ENCODE measurements around the gene MORC3.
"Not testable (repeated sequence)": the region's sequence is repeated elsewhere in the genome, so short reads cannot be mapped to it uniquely, and the experiment has no call there.

Gene MORC3

DNA sequence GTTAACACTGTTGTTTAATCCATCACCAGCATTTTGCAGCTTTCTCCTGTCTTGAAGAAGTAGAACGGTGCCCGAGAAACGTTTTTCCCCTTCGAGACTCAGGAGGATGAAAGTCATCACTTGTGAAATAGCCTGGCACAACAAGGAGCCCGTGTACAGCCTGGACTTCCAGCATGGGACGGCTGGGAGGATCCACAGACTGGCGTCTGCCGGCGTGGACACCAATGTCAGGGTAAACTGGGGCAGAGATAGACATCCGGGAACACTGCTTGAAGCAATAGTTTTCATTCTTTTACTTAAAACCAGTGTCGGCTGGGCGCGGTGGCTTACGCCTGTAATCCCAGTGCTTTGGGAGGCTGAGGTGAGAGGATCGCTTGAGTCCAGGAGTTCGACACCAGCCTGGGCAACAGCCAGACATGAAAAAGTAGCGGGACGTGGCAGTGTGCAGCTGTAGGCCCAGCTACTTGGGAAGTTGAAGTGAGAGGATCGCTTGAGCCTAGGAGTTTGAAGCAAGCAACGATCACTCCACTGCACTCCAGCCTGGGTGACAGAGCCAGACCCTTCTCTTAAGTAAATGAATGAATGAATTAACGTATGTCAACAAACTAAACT, 66.1 kb downstream of the MORC3 start:
- DNase-seq: no peak

DNA sequence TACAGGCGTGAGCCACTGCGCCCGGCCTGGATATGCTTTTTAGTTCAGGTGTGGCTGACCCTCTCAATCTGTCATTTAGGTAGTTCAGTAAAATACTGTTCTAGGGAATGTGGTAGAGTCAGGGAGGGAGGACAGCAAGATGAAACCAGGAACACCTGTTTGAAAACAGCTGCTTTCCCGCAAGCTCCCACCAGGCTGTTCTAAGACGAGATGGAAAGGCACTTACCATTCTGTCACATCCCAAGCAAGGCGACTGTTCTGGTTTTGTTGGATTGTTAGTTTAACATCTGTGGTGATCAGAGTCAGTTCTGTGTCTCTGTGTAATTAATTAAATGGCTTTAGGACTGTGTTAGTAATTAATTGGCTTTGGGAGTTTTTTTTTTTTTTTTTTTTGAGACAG, 68.1 kb downstream of the MORC3 start:
- no peak for DNase-seq

DNA sequence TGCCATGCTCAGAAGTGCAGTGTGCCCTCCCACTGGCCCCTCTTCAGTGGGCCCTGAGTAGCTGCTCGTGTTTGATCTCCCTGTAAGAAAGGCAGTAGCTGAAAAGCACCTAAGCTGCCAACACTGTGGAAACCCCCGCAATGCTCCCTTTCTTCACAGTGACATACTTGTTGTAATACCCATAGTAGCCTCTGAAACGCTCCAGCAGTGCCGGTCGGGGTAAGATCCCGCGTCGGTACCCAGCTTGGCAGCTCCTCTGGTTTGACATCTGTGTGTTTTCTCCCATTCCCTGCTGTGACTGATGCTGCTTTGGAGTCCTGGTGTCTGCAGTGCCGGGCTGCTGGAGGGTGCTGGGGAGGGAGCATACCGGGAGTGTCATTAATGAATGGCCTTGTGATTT, 68.8 kb downstream of the MORC3 start:
- DNase-seq: no peak

DNA sequence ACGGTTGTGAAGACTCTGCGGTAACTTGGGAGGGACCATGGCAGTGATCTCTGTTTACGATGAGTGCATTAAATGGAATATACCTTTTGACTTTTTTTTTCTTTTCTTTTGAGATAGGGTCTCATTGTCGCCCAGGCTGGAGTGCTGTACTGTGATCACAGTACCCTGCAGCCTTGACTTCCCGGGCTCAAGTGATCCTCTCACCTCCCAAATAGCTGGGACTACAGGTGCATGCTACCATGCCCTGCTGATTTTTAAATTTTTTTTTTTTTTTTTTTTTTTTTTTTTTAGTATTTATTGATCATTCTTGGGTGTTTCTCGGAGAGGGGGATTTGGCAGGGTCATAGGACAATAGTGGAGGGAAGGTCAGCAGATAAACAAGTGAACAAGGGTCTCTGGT, 71.7 kb downstream of the MORC3 start:
- DNase-seq: not testable (repeated sequence)

DNA sequence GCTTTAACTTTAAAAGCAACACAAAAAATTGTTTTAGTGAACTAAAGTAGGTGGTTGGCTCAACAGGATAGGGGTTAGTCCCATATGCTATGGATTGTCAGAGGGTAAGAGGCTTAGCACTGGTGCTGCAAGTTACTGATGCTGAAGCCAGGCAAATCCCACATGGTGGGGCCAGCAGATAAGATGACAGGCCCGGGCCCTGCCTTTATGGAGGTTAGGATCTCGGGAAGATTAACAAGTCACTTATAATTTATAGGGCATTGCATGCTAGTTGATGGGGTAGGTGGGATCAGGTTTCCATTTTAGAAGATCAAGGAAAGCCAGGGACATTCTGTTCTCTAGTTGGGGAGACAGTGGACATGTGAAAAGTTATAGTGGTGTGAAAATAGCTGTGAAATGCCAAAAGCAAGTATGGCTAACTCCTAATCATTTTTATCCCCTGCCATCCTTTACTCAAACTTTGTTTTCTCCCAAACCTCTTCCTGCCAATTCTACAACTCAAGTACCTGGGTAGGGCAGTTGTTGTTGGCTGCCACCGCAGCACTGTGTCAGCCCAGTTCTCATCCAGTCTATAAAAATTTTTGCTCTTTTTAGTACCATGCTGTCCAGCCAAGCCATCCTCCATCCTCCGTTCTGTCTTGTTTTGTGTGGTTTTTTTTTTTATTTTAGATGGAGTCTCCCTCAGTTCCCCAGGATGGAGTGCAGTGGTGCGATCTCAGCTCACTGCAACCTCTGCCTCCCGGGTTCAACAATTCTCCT, 75.5 kb downstream of the MORC3 start:
- DNase-seq: no peak

DNA sequence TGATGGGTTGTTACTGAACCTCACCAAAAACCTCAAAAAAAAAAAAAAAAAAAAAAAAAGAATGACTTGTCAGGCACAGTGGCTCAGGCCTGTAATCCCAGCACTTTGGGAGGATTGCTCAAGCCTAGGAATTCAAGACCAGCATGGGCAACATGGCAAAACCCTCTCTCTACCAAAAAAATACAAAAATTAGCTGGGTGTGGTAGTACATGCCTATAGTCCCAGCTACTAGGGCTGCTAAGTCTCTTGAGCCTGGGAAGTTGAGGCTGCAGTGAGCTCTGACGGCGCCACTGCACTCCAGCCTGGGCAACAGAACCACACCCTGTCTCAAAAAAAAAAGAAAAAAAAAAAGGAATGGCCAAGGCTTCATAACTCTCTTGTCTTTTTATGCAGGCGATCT, 76.3 kb downstream of the MORC3 start:
- no peak for DNase-seq

DNA sequence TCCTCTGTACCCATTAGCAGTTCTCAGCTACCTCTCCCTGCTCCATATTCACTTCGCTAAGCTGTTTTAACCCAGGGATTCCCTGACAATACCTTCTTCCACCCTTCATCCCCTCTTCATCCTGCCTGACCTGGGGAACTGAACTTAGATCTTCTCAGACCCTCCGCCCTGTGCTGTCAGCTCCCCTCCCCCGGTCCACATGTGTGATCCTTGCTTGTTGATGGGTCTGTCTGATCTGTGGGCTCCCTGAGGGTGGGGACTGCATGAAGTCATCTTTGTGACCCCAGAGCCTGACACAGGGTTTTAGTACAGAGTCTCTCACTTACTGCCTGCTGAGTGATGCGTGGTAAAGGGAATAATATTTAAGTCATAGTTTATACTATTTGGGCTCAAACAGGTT, 77.0 kb downstream of the MORC3 start:
- no peak for DNase-seq

DNA sequence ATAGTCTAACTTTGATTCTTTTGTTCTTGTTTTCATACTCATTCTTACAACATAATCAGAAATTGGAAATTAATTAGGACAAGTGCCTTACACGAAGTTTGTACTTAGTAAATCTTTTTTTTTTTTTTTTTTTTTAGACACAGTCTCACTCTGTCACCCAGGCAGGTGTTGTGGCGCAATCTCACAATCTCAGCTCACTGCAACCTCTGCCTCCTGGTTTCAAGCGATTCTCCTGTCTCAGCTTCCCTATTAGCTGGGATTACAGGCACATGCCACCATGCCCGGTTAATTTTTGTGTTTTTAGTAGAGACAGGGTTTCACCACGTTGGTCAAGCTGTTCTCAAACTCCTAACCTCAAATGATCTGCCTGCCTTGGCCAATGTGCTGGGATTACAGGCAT, 77.6 kb downstream of the MORC3 start:
- no peak for DNase-seq

DNA sequence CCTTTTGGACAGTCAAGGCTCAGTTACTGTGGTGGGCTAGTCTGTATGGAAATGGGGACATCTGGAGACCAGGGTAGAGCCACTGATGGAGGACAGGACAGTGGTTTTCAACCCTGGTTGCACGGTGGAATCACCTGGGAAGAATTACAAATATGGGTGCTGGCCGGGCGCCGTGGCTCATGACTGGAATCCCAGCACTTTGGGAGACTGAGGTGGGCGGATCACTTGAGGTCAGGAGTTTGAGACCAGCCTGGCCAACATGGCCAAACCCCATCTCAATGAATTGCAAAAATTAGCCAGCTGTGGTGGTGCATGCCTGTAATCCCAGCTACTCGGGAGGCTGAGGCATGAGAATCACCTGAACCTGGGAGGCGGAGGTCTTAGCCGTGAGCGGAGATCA, 79.7 kb downstream of the MORC3 start:
- not testable (repeated sequence) for DNase-seq

DNA sequence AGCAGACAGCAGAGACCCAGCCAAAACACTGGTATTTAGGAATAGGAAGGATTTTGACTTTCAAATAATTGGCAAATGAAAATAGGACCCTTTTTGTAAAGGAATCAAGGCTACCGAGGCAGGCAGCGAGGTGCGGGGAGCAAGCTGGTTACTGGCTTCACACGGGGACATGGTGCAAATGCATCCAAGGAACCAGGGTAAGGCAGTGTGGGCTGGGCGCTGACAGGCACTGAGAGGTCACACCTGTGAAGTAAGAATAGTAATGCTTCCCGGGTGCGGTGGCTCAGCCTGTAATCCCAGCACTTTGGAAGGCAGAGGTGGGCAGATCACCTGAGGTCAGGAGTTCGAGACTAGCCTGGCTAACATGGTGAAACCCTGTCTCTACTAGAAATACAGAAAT, 80.7 kb downstream of the MORC3 start:
- DNase-seq: no peak

DNA sequence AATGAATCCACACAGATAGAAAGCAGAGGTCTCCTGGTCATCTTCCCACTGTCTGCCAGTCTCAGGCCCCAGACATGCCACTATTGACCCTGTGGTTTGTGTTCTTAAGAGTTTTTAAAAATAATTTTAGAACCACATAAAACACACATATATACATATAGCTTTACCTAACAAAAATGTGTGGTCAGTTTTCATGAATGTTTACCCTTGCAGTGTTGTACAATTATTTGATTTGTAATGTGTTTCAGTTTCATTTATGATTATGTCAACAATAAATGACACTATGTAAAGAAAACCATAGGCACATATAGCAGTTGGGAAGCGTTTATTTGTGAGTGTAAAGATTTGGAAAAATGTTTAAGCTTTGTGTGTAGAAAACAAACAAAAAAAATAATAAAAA, 82.3 kb downstream of the MORC3 start:
- no peak for DNase-seq

DNA sequence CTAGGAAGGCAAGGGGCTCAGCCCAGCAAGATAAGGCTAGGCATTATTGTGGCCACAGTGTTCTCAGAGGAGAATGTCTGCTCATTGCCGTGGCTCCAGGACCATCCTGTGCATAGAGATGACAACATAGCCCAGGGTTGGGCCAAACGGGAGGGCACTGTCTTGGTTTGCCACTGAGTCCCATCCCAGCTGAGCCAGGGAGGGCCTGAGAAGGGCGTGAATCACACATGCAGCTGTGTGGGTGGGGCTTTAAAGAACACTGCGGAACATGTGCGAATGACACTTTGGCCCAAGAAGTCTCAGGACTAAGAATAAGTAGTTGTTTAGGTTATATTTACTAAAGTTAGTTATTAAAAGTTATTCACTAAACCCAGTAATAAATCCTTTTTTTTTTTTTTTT, 83.7 kb downstream of the MORC3 start:
- DNase-seq: no peak

DNA sequence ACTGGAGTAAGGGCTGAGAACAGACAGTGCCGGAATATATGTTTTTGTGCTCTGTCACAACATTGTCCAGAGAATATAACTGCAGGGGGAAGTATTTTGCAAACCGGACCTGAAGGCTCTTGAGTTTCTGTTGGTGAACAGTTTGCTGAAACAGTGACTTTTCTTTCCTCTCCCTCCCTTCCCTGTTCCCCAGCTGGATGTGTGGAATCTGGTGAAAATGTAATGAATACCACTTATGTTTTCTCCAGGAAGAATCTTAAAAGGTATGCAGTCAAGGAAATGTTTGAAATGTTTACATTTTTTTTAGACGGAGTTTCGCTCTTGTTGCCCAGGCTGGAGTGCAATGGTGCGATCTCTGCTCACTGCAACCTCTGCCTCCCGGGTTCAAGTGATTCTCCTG, 88.6 kb downstream of the MORC3 start:
- DNase-seq: no peak

DNA sequence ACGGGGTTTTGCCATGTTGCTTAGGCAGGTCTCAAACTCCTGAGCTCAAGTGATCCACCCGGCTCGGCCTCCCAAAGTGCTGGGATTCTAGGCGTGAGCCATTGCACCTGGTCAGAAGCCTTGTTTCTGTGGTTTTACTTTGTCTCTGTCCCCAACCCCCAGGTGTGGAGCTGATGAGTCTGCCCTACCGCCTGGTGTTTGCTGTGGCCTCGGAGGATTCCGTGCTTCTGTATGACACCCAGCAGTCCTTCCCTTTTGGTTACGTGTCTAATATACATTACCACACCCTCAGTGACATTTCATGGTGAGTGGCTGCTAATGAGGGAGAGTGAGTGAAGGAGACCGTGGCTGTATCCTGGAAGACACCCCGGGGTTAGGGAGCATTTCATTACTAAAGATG, 91.3 kb downstream of the MORC3 start:
- DNase-seq: no peak

DNA sequence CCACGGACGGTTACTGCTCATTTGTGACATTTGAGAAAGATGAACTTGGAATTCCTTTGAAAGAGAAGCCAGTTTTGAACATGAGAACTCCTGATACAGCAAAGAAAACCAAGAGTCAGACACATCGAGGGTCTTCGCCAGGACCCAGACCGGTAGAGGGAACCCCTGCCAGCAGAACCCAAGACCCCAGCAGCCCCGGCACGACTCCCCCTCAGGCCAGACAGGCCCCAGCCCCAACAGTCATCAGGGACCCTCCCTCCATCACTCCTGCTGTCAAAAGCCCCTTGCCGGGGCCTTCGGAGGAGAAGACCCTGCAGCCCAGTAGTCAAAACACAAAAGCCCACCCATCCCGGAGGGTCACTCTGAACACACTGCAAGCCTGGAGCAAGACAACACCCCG, 92.9 kb downstream of the MORC3 start:
- DNase-seq: no peak

DNA sequence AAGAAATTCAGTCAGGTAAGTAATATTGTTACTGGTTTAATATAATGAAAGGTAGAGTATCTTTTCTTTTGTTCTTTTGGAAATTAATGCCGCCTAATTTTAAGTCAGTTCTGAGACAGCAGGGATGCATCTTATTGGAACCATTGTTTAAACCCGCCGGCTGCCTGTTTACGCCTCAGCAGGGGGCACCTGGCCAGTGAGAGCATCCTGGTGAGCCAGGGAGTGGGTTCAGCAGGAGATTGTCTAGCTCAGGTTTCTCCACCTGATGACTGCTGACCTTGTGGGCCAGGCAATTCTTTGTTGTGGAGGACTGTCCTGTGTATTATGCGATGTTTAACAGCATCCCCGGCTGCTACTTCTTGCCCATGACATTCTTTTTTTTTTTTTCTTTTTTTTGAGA, 95.4 kb downstream of the MORC3 start:
- DNase-seq: no peak

DNA sequence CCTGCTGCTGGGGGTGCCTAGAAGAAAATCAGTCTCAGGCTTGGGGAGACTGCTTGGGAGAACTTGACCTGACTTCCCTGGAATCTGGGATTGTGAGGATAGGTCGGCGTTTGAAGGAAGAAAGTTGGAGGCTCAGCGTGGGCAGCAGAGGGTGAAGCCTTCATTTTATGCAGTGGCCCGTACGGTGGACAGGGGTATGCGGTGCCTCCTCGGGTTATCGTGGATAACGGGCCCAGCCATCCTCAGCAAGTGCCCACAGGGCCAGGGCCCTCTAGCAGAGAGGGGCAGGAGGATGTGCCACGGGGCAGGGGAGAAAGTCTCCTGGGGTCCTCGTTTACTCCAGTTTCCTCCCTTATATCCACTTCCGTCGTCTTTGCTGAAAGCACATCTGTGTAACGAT, 99.2 kb downstream of the MORC3 start:
- no peak for DNase-seq

DNA sequence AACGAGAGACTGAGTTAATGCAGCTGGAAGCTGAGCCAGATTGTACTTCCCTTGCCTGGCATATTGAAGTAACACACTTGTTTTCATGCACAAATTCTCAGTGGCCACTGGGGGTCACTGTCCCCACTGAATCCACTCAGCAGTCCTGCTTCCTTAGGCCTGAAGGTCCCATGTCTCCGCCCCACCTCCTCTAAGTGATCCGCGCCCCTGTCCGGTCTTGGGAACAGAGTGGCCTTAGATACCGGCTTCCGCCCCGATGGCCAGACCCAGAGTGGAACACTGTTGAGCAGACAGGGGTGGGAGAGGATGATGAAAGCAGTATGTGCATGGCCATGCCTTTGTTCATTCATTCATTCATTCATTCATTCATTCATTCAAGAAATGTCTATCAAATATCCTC, 100.0 kb downstream of the MORC3 start:
- peak; percentile 87 for DNase-seq

DNA sequence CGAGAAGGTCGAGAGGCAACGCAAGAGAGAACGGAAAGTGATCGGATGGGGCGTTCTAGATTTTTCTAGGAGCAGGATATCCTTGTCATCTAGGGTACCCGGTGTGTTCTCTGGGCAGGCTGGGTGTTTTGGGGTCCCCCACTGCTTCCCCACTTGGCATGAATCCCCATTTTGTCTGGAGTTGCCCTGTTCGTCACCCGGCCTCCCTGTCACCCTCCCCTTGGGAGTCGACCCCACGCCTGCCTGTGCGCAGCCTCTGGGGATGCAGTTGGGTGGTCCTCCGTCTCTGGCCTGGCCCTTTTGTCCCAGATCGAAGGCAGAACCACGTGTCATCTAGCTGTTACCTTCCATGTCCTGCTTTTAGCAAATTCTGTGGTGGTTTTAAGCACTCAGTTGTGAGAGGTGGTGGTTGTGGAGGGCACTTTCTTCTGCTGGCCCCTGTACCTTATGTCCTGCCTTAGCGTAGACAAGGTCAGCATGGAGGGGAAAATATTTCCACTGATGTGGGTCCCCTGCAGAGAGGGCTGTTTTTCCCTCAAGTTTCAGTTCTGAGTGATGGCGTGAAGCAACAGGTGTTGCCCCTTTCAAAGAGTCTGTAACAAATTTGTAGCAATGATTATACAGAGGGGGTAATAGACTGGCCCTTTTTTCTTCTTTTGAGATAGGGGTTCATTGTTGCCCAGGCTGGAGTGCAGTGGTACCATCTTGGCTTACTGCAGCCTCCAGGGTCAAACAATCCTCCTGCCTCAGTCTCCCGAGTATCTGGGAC, 100.8 kb downstream of the MORC3 start:
- no peak for DNase-seq

DNA sequence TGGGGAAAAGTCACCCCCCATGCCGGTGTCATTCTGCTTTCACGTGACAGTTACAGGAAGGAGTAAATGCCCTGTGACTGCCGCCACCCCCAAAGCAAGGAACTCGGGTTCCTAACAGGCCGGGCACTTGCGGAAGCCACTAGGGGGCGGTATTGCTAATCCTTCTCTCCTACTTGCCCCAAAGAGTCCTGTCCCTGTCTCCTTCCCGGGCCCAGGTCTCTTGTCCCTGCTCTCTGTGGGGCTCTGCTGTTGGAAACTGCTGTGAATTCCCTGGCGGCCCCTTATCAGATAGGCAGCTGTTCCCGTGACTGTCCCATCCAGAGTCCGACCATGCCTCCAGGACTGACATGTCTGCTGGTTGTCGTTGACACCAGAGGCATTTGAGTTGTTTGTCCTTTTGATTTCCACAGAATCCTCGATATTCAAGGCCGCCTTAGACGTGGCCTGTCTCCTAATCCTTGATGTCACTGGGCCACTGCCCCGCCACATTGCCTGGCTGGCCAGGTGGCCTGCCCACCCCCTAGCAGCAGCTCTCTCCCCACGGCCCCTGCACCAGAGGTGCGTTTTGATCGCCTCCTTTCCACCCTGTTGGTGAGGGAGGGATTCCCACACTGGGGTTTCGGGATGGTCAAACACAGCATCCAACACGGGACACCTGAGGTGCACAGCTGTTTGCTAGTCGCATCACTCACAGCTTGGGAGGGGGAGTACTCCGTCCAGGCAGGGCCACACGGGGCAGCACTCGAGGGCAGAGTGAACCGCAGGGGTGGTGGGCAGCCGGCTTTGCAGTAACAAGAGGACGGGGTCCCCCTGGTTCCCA, 102.5 kb downstream of the MORC3 start:
- DNase-seq: peak; percentile 74

DNA sequence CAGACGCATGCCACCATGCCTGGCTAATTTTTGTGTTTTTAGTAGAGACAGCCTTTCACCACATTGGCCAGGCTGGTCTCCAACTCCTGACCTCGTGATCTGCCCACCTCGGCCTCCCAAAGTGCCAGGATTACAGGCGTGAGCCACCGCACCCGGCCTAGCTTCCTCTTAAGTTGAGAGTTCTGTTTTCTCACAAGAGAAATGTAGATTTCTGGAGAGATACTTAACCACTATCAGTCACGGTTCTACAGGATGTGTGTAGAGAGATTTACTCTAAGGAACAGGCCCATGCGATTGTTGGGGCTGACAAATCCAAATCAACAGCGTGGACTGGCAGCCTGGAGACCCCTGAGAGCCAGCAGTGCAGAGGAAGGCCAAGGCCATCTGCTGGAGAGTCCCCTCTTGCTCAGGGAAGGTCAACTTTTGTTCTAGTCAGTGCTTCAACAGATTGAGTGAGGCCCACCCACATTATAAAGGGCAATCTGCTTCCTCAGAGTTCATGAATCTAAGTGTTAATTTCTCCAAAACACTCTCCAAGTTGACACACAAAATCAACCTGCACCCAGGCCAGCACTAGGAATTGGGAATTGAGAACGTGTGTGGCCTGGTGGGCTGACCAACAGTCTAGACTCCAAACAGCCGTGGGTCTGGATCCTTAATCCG, 103.9 kb downstream of the MORC3 start:
- DNase-seq: no peak

DNA sequence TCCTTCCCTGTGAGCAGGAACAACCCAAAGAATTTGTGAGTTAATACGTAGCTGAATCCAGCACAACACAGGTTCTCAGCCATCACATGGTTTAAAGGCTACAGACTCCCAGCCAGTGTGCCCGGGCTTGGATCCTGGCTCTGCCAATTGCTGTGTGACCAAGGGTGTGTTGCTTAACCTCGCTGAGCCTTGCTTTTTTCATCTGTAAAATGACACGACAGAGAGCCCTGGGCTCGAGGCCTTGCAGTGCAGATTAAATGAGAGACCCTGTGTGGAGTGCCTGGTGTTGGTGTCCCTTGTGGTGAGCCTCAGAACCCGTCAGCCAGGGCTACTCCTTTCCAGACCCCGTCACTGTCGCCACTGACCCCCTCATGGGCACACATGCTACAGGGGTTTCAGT, 104.6 kb downstream of the MORC3 start:
- DNase-seq: no peak

DNA sequence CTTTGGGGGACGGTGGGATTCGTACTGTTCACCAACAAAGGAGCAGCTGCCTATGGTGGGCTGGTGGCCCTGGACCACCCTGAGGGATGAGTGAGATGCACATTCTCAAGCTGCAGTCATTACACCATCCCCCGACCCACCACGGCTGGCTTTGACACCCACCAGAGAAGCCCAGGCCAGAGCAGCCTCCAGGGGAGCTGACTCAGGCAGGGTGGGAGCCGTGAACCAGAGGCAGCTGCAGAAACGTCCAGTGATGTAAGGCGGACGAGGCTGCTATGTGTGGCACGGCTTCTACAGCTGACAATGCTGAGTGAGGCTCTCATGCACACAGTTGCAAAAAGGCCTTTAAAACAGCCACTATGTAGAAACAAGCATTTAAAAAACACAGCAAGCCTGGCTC, 105.3 kb downstream of the MORC3 start:
- DNase-seq: no peak
